Measurements from ENCODE around the gene AGBL4.

AGBL4 gene

GRCh38 chr1:48939828-48940227 is 1083.9 kb downstream of the AGBL4 start:
- DNase-seq: no peak

DNA sequence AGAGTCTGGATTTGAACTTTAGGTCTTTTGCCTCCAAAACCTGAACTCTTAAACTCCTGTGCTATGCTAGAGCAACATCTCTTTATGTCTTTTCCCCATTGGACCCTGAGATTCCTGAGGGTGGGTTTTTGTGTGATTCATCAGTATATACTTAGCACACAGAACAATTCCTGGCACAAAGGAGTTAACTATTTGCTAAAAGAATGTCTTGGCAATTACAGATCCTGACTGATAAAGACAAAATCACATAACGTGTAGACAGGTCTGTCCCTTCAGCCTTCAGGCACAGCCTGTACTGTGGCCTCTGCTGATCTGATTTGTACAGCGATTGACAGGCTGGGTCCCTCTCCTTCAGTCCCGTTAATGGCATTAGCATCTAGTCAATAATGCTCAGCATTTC is 1084.7 kb downstream of the AGBL4 start:
- DNase-seq: no peak

DNA sequence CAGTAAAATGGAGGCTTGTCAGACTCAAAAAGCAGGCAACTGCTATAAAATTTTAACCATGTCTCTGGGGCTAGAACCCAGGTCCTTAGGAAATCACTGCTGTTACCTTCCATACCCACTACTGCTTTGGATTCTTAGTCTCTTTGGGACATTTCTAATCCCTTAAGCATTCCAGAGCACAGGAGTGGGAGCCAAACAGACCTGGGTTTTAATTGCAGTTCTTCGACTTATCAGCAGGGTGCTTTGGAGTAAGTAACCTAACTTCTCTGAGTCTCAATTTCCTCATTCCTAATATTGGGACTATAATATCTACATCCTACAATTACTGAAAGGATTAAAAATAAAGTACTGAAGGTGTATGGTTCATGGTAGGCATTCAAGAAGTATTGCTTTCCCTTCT is 1086.0 kb downstream of the AGBL4 start:
- DNase-seq: no peak

GRCh38 chr1:48936436-48936835 is 1087.3 kb downstream of the AGBL4 start:
- DNase-seq: no peak

DNA sequence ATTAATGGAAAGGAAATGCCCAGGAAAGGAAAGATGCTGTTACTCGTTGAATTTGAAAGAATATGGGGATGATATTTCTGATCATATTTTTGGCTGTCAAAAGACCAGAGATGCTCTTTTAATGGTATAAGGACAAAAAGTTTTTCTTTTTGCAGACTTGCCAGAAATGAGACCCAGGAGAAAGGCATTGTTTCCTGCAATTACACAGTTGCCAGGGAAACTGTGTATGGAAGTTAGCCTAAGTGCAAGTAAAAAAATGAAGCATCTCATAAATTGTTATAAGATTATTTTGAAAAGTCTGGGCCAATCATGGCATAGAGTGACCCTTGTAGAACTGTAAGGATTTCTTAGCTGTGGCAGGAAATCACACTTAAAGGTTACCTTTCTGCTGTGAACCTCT is 1091.4 kb downstream of the AGBL4 start:
- no peak for DNase-seq

DNA sequence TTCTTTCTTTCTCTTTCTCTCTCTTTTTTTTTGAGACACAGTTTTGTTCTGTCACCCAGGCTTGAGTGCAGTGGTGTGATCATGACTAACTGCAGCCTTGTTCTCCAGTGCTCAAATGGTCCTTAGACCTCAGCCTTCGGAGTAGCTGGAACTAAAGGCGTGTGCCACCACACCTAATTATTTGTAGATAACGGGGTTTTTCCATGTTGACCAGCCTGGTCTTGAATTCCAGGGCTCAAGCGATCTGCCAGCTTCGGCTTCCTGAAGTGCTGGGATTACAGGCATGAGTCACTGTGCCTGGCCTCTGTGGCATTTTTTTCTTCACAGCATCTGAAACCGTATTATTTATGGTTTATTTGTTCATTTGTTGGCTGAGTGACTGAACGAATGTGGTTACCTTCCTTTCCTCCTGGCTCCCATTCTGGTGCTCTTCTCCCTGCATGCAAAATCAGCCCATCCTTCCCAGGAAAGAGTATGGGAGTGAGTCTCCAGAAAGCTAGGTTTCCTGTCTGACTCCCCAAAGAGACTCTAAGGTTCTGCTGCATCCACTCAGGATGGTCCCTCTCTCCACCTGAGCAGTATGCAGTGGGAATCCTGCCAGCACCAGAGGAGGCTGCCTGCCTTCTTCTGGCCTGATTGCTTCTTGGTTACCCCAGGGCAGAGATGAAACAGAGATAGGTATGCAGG is 1092.1 kb downstream of the AGBL4 start:
- DNase-seq: no peak

DNA sequence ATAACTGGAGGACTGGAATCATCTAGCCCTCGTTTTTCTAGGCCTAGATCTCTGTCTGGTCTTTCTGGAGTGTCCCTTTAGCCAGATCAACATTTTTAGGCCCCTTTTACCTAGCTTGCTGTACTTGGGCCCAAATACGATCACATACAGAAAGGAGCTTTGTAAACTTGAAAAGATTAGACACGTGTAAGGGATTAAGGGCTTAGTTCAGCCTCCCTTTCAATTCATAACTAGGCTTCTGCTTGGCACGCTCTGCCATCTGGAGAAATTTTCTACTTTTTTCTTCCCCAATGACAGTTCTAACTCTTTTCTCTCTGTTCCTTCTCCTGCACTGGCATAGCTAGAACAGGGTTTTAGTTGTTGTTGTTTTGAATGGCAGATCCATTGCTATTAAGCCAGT is 1093.7 kb downstream of the AGBL4 start:
- no peak for DNase-seq

- DNase-seq: no peak
Observed at GRCh38 chr1:48924099-48924498, 1099.7 kb downstream of the AGBL4 start.

GRCh38 chr1:48923116-48923515 is 1100.6 kb downstream of the AGBL4 start:
- no peak for DNase-seq

GRCh38 chr1:48920851-48921250 is 1102.9 kb downstream of the AGBL4 start:
- DNase-seq: peak; percentile 57

GRCh38 chr1:48917901-48918603 is 1105.7 kb downstream of the AGBL4 start:
- DNase-seq: no peak

DNA sequence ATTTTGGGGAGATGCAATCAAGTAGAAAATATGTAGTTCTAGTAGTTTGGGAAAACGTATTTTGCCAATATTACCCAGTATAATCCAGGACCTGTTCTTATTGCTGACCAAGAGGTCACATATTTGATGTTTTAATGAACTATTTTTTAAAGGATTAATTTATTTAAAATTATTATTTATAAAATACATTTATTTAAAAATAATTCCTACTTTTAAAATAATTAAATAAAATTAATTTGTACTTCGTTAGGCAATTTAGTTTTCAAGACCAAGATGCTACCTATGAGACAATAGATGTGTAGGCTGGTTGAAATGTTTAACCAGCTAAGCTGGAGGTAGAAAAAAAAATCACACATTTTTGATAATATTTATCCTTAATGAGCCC is 1106.7 kb downstream of the AGBL4 start:
- no peak for DNase-seq

GRCh38 chr1:48916130-48917069 is 1107.4 kb downstream of the AGBL4 start:
- DNase-seq: peak; percentile 72

GRCh38 chr1:48908606-48909005 is 1115.1 kb downstream of the AGBL4 start:
- no peak for DNase-seq

GRCh38 chr1:48906729-48907128 is 1117.0 kb downstream of the AGBL4 start:
- no peak for DNase-seq

- DNase-seq: no peak
Observed at GRCh38 chr1:48906164-48906563, 1117.6 kb downstream of the AGBL4 start.

DNA sequence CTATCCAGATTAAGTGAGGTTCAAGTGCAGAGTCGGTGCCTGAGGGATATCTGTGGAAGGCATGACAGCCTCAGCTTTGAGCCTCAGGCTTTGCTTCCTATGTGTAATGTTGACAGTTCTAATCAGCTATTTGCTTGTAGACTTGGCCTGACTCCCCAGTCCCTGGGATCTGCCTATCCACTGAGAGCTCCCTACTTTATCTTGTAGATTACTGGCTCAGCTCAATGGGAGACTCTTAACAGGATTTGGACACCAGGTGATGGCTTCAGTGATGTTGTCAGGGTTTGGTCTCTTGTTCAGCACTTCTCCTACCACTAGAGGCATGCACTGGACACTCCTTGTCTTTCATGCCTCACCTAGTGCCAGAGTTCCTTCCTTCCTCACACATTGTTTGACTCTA is 1120.5 kb downstream of the AGBL4 start:
- no peak for DNase-seq

DNA sequence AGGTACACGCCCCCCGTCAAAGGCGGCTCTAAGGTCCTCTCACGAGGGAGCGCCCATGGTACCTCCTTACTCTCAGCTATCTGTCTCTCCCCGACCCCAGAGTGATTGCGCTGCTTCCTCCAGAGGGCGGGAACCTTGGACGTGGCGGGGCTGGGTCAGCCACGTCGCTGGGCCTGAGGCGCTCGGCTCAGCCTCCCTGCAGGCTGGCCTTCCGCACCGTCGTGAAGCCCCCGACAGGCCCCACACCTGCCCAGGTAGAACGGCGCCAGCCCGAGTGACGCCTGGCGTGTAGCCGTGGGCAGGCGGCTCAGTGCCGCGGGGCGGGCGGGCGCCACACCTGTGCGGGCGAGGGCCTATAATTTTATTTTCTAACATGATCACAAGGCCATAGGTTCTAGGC is 1124.9 kb downstream of the AGBL4 start:
- DNase-seq: no peak

- DNase-seq: no peak
Observed at GRCh38 chr1:48889615-48890014, 1134.1 kb downstream of the AGBL4 start.

DNA sequence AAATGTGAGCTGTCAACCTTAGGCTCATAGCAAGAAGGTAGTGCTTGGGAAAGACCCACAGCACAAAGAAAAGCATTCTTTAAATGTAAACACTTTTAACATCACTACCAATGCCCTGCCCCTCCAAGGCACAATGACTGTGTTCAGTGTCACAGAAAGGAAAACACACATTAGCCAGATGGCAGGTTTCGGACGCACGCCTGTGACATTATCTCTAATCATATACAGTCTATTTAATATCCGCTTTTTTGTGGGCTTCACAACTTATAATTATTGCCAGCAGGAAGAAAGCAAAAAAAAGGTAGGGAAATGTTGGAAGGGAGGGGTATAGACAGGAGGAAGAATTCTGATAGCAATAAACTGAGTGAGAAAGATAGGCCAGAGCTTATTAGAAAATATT is 1134.7 kb downstream of the AGBL4 start:
- DNase-seq: peak; percentile 70

GRCh38 chr1:48887796-48888195 is 1136.0 kb downstream of the AGBL4 start:
- no peak for DNase-seq

DNA sequence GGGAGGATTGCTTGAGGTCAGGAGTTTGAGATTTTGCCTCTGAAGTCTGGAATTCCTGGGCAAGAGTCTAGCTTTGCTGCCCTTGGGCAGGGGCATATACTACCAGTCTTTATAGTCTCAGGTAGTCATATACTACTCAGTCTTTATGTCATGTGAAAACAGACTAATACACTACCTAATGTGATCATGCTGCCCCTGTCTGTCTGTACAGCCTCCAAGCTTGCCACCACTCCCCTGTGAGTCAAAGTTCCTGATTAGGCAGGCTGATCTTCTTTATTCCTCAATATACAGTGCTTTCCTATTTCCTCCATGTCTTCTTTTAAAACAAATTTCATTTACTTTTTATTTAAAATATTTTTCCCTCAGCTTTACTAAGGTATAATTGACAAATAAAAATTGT is 1141.7 kb downstream of the AGBL4 start:
- no peak for DNase-seq

- no peak for DNase-seq
Observed at GRCh38 chr1:48878191-48878940, 1145.4 kb downstream of the AGBL4 start.

Data from NCI-H1694 treated with DMSO at 0.1 percent for 48 hours (cell line).